DMS114 treated with DMSO at 0.1 percent for 48 hours (cell line): ENCODE results near the gene SETD3.

Source experiments
- DNase-seq: peaks from one replicate; lab custom pipeline; 2025; ENCODE audit not compliant: unreplicated experiment; lab: John Stamatoyannopoulos, UW

The SETD3 gene

GRCh38 chr14:99516871-99517642 lies 36.4 kb upstream of the SETD3 start:
- no peak for DNase-seq

GRCh38 chr14:99516156-99516870 lies 35.7 kb upstream of the SETD3 start:
- no peak for DNase-seq

- no peak for DNase-seq
These were observed 34.9 kb upstream of the SETD3 start for GRCh38 chr14:99515301-99516155.

- no peak for DNase-seq
These were observed 34.1 kb upstream of the SETD3 start for GRCh38 chr14:99514552-99515300.

- no peak for DNase-seq
These were observed 33.4 kb upstream of the SETD3 start for GRCh38 chr14:99513946-99514551.

GRCh38 chr14:99513183-99513694 lies 32.6 kb upstream of the SETD3 start:
- no peak for DNase-seq

GRCh38 chr14:99512571-99513182 lies 32.0 kb upstream of the SETD3 start:
- no peak for DNase-seq

- DNase-seq = no peak
These were observed 31.4 kb upstream of the SETD3 start for GRCh38 chr14:99512110-99512449.

GRCh38 chr14:99511421-99512109 lies 30.9 kb upstream of the SETD3 start:
- DNase-seq = no peak

GRCh38 chr14:99510556-99511139 lies 30.0 kb upstream of the SETD3 start:
- DNase-seq = no peak

GRCh38 chr14:99509871-99510555 lies 29.4 kb upstream of the SETD3 start:
- no peak for DNase-seq

- no peak for DNase-seq
These were observed 28.4 kb upstream of the SETD3 start for GRCh38 chr14:99508896-99509629.

GRCh38 chr14:99507860-99508640 lies 27.4 kb upstream of the SETD3 start:
- no peak for DNase-seq

- DNase-seq = no peak
These were observed 25.6 kb upstream of the SETD3 start for GRCh38 chr14:99506276-99506675.

- no peak for DNase-seq
These were observed 24.4 kb upstream of the SETD3 start for GRCh38 chr14:99505089-99505488.

- no peak for DNase-seq
These were observed 23.3 kb upstream of the SETD3 start for GRCh38 chr14:99503848-99504453.
